HG03575 (cell line): ENCODE measurements around the gene LIN54.
"Not testable (repeated sequence)": the region's sequence is repeated elsewhere in the genome, so short reads cannot be mapped to it uniquely, and the experiment has no call there.

ENCODE experiments used
- ATAC-seq: cut with Tn5 transposase; IDR thresholded peaks from one replicate; pipeline ENCODE4 v1.9.1; 2021; ENCODE audit not compliant: unreplicated experiment, insufficient number of reproducible peaks, low FRiP score; ENCODE audit errors: extremely low read depth

The LIN54 gene

GRCh38 chr4:83013420-83013867 is 2.8 kb upstream of the LIN54 start:
- no peak for ATAC-seq

GRCh38 chr4:83012687-83013419 is 2.2 kb upstream of the LIN54 start:
- ATAC-seq: peak; percentile 51

GRCh38 chr4:83012200-83012686 is 1.6 kb upstream of the LIN54 start:
- no peak for ATAC-seq

- ATAC-seq: no peak
These were observed 1.1 kb upstream of the LIN54 start for GRCh38 chr4:83011689-83012199.

- ATAC-seq: no peak
These were observed 507 bp downstream of the LIN54 start for GRCh38 chr4:83010111-83010521.

- no peak for ATAC-seq
These were observed 1.1 kb downstream of the LIN54 start for GRCh38 chr4:83009529-83009928.

- not testable (repeated sequence) for ATAC-seq
These were observed 7.4 kb downstream of the LIN54 start for GRCh38 chr4:83003044-83003791.

- ATAC-seq: no peak
These were observed 8.3 kb downstream of the LIN54 start for GRCh38 chr4:83002329-83002728.

GRCh38 chr4:82998898-82999297 is 11.7 kb downstream of the LIN54 start:
- ATAC-seq: no peak

GRCh38 chr4:82994834-82995233 is 15.8 kb downstream of the LIN54 start:
- ATAC-seq: no peak

GRCh38 chr4:82989575-82990429 is 20.8 kb downstream of the LIN54 start:
- peak; percentile 57 for ATAC-seq

GRCh38 chr4:82988323-82988832 is 22.2 kb downstream of the LIN54 start:
- no peak for ATAC-seq

- ATAC-seq: not testable (repeated sequence)
These were observed 23.1 kb downstream of the LIN54 start for GRCh38 chr4:82987519-82987918.

GRCh38 chr4:82984459-82984858 is 26.2 kb downstream of the LIN54 start:
- ATAC-seq: no peak

- ATAC-seq: no peak
These were observed 27.2 kb downstream of the LIN54 start for GRCh38 chr4:82983444-82983843.

GRCh38 chr4:82981138-82981537 is 29.5 kb downstream of the LIN54 start:
- ATAC-seq: no peak

- no peak for ATAC-seq
These were observed 34.8 kb downstream of the LIN54 start for GRCh38 chr4:82975792-82976191.

GRCh38 chr4:82969414-82969813 is 41.2 kb downstream of the LIN54 start:
- no peak for ATAC-seq

GRCh38 chr4:82968972-82969371 is 41.7 kb downstream of the LIN54 start:
- ATAC-seq: no peak
